Renal pelvis (tissue), 4 donors: Measurements from ENCODE around the gene PSMD12. TPM values are rescaled to one million over a fixed set of nuclear protein-coding genes. Genes with fewer than 3 reads are reported as not detected.
"Not testable (repeated sequence)": the region's sequence is repeated elsewhere in the genome, so short reads cannot be mapped to it uniquely, and the experiment has no call there.

ENCODE experiments used
- DNase-seq: peaks from one replicate; pipeline ENCODE4 v3.0.0-alpha.2; 2013
- polyA plus RNA-seq, 3 donors: library from polyadenylated mRNA; unstranded; fragments of 120-200 nt; gene quantifications; one replicate each; pipeline ENCODE4 v1.2.1, GENCODE V29; 2013; ENCODE audit not compliant: insufficient read length in 3 of 3

The PSMD12 gene
- polyA plus RNA-seq, 3 donors = 39.3 to 43.9 (median 39.9) TPM

DNA sequence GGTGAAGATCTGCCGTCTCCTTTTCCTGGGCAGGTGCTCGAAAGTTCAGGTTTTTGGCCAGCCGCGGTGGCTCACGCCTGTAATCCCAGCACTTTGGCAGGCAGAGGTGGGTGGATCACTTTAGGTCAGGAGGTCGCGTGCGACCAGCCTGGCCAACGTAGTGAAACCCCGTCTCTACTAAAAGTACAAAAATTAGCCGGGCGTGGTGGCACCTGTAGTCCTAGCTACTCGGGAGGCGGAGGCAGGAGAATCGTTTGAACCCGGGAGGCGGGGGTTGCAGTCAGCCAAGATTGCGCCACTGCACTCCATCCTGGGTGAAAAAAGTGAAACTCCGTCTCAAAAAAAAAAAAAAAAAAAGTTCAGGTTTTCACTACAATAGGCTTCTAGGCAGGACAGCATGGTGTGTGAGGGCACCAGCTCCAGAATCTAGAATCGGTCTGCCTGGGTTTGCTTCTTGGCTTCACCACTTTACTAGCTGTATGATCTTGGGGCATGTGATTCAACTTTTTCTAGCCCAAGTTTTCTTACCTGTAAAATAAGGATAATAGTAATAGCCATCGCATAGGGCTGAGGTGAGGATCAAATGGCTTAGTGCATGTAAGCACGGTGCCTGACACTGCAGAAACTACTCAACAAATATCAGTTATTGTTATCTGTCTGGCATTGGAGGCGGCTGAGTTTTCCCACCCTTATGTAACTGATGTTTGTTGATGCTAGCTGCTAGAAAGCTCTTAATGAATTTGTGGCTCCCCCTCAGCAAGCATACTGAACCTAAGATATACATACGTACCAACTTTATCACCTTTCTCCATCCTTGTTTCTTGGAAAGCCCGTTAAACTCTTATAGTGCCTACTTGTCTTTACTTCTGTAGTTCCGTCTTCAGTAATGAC is 1.3 kb downstream of the PSMD12 start:
- no peak for DNase-seq

DNA sequence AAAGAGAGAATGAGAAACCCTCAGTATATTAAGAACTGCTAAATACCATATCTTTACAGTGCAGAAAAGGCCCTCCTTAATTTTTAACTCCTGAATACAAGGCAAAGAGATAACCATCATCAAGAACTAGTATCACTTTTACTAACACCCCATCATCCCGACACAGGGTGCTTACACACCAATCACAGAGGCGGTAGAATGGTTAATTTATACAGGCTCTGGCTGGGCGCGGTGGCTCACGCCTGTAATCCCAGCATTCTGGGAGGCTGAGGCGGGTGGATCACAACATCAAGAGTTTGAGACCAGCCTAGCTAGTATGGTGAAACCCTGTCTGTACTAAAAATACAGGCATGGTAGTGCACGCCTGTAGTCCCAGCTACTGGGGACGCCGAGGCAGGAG is 4.2 kb downstream of the PSMD12 start:
- no peak for DNase-seq

DNA sequence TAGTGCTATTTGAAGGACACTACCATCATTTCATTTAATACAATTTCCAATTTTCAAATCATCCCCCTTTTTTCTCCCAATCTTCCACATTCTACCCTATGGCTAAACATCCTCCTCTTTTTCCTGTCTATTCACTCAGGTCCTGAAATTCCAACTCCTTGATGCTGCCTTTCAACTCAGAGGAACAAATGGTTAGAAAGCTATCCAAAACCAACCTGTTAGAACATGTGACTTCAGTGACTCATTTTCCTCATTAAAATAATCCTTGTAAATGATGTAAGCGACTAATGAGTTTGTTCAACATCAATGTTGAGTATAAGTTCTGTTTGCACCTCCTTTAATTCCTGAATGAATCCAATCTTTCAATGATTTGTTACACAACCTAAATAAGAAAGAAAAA is 5.5 kb downstream of the PSMD12 start:
- no peak for DNase-seq

DNA sequence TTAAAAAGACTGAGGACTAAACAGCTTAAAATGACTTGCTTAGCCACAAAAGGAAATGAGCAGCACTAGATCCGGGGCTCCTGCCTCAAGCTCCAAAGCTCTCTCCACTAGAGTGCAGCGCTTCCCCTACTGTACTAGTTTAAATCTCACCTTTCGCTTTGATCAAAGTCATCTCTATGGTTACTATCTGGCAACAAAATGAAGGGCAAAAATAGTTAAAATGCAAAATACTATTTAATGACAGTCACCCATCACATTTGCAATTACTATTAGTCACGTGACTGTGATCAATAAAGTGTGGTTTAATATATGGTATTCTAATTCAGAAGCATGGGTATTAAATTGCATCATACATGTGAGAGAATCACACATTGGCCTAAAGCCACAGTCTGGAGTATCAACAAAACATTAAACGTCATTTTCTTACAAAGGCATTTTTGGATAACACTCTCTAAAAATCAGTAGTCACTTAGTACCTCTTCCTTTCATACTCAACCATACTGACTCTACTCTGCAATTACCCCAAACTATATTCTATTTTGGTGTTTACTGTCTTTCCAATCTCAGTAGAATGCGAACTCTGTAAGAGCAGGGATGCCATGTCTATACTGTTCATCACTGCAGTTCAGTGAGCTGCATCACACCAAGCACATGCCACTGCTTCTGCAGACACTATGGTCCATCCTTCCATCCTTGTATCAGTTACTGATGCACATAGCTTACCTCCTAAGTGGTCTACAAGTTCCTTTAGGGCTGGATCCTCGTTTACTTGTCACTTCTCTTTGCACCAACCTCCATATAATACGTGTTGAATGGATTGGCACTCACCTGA is 6.2 kb downstream of the PSMD12 start:
- DNase-seq = no peak

DNA sequence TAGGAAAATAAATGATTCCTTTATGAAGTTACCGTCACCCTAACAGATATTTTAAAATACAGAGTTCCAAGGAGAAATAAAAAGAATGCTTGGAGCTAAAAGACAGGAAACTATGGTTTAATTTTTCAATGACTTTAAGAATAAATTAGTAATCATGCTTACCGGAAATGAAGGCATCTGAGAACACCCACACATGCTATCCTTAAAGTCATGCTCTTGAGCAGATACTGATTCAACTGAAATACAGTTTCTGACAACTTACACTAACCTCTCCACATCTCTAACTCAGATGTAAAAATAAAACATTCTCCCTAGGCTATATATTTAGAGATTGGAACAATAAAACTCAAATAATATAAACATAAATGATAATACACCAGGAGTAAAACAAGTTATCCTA is 7.8 kb downstream of the PSMD12 start:
- DNase-seq = no peak

DNA sequence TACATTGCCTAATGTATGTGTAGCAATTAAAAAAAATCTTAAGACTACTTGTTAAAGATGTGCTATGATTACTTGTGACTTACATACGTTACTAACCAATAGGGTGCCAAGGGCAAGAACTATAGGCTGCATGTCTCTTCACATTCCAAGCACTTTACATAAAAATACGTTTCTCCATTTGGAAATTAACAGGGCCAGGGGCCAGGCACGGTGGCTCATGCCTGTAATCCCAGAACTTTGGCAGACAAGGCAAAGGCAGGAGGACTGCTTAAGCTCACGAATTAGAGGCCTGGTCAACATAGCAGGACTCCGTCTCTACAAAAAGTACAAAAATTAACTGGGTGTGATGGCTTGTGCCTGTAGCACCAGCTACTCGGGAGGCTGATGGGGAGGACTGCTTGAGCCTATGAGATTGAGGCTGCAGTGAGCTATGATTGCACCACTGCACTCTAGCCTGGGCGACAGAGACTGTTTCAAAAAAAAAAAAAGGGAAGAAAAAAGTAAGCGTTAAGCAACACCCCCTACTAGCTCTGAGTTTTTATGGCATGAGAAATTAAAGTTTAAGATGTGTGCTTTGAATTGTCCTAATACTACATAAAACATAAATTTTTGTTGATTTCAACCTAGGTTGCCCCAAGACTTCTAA is 12.3 kb downstream of the PSMD12 start:
- no peak for DNase-seq

DNA sequence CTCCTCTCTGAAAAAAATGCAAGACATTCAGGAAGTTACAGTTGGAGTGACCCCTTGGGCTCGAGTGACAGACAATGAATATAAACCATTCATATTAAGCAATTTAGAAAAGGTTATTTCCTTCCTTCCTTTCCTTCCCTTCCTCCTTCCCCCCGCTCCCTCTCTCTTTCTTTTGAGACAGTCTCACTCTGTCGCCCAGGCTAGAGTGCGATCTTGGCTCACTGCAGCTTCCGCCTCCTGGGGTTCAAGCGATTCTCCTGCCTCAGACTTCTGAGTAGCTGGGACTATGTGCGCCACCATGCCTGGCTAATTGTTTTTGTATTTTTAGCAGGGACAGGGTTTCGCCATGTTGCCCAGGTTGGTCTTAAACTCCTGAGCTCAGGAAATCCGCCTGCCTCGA is 13.2 kb downstream of the PSMD12 start:
- DNase-seq = no peak

DNA sequence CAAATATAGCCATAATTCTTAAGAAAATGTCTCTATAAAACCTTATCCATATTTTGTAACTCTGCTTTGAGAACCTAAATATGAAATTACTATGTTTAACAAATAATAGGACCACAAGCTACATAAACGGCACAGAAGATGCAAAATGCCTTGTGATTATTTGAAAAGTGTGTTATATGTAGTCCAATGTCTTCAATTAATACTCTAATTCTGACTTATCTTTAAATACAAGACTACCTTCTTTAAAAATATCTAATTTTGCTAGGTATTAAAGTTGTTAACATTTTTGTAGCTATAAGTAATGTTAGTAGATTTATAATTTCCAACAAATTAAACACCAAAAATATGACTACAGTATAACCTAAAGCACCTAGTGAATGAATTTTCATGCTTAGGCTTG is 17.0 kb downstream of the PSMD12 start:
- DNase-seq = no peak

DNA sequence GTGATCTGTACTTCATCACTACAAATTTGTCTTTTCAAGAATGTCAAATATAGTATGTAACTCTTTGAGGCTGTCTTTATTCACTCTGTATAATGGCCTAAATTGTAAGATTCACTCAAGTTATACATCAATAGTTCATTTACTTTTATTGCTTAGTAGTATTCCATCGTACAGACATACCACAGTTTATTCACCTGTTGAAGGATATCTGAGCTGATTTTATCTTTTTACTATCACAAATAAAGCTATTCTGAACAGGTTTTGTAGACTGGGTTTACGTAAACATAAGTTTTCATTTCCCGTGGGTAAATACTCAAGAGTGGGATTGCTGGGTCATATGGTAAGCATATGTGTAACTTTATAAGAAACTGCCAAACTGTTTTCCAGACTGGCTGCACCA is 18.6 kb downstream of the PSMD12 start:
- no peak for DNase-seq

DNA sequence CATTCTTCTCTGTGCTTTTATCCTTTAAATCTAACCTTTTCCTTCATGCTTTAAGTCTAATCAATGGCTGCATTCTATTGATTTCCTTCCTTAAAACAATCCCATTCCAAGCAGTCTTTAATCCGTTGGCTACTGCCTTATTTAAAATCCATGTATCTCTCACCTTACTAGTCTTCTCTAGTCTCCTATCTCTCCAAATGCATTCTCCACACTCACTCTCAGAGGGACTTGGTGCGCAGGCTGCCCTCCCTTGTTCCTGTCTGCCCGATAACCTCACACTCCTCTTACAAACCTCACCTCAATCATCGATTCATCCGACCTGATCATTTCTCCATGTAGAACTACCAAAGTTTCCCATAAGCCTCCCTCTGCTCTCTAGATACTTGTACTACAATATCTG is 23.1 kb downstream of the PSMD12 start:
- DNase-seq = no peak

DNA sequence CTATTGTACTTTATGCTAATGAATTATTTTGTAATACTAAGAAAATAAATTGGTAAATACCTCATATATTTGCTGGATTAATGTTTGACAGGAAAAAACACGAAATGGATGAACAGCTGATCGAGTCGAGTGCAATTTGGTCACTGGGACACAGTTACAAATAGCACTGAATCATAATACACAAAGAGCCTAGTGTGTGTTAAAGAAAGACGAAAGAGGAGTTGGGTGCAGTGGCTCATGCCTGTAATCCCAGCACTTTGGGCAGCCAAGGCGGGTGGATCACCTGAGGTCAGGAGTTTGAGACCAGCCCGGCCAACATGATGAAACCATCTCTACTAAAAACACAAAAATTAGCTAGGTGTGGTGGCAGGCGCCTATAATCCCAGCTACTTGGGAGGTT is 28.0 kb downstream of the PSMD12 start:
- not testable (repeated sequence) for DNase-seq

DNA sequence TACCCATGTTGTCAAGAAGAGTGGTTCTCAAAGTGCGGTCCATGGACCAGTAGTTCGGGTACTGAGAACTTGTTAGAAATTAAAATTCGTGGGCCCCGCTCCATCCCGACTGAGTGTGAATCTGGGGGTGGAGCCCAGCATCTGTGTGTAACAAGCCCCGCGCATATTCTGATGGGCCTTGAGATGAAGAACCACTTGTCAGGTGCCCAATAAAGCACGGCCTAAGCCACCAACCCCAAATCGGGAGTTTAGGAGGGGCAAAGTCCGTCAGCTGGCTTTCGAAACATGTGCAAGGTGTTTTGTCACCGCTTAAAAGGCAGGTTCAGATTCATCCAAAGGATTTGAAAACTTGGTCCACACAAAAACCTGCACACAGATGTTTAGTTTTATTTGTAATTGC is 29.5 kb downstream of the PSMD12 start:
- DNase-seq = no peak

DNA sequence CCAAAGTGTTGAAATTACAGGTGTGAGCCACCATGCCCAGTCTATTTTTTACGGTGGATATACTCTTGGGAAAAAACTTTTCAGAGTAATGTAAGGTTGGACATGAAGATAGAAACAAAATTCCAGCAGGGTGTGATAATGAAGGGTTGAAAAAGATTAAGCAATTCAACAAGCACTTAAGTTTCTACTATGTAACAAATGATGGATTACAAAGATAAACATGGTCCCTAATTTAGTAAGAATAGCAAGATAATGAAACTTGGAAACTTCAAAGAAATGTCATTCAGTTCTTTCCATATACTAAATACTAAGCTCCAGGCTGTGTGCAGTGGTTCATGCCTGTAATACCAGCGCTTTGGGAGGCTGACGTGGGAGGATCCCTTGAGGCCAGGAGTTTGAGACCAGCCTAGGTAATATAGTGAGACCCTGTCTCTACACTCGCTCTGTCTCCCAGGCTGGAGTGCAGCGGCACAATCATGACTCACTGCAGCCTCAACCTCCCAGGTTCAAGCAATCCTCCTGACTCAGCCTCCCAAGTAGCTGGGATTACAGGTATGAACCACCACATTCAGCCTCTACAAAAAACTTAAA is 31.0 kb downstream of the PSMD12 start:
- no peak for DNase-seq

DNA sequence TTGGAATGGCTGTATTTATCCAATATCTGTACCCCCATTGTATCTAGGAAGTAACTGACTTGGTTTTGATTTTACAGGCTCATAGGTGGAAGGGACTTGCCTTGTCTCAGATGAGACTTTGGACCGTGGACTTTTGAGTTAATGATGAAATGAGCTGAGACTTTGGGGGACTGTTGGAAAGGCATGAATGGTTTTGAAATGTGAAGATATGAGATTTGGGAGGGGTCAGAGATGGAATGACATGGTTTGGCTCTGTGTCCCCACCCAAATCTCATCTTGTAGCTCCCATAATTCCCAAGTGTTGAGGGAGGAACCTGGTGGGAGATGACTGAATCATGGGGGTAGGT is 34.2 kb downstream of the PSMD12 start:
- not testable (repeated sequence) for DNase-seq

DNA sequence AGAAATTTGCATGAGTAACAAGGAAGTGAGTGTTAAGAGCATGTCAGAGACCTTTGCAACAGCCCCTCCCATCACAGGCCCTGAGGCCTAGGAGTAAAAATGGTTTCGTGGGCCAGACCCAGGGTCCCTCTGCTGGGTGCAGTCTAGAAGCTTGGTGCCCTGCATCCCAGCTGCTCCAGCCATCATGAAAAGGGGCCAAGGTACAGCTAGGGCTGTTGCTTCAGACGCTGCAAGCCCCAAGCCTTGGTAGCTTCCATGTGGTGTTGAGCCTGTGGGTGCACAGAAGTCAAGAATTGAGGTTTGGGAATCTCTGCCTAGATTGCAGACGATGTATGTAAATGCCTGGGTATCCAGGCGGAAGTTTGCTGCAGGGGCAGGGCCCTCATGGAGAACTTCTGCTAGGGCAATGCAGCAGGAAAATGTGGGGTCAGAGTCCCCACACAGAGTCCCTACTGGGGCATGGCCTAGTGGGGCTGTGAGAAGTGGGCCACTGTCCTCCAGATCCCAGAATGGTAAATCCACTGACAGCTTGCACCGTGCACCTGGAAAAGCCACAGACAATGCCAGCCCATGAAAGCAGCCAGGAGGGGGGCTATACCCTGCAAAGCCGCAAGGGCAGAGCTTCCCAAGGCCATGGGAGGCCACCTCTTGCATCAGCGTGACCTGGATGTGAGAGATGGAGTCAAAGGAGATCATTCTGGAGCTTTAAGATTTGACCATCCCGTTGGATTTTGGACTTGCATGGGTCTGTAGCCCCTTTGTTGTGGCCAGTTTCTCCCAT is 34.8 kb downstream of the PSMD12 start:
- not testable (repeated sequence) for DNase-seq

DNA sequence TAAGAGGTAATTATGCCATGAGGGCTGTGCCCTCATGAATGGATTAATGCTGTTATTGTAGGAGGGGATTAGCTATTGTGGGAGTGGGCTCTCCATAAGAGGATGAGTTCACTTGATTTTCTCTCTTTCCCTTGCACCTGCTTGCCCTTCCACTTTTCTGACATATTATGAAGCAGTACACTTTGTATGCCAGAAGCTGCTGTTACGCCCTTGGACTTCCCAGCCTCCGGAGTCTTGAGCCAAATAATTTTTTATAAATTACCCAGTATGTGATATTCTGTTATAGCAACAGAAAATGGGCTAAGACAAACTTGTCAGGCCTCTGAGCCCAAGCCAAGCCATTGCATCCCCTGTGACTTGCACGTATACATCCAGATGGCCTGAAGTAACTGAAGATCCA is 38.4 kb downstream of the PSMD12 start:
- DNase-seq = no peak

DNA sequence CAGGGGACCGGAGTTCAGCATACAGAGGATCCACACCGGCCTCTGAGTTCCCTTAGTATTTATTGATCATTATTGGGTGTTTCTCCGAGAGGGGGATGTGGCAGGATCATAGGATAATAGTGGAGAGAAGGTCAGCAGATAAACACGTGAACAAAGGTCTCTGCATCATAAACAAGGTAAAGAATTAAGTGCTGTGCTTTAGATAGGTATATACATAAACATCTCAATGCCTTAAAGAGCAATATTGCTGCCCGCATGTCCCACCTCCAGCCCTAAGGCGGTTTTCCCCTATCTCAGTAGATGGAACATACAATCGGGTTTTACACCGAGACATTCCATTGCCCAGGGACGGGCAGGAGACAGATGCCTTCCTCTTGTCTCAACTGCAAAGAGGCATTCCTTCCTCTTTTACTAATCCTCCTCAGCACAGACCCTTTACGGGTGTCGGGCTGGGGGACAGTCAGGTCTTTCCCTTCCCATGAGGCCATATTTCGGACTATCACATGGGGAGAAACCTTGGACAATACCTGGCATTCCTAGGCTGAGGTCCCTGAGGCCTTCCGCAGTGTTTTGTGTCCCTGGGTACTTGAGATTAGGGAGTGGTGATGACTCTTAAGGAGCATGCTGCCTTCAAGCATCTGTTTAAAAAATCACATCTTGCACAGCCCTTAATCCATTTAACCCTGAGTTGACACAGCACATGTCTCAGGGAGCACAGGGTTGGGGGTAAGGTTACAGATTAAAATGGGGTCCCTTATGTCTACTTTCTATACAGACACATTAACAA is 39.2 kb downstream of the PSMD12 start:
- not testable (repeated sequence) for DNase-seq

DNA sequence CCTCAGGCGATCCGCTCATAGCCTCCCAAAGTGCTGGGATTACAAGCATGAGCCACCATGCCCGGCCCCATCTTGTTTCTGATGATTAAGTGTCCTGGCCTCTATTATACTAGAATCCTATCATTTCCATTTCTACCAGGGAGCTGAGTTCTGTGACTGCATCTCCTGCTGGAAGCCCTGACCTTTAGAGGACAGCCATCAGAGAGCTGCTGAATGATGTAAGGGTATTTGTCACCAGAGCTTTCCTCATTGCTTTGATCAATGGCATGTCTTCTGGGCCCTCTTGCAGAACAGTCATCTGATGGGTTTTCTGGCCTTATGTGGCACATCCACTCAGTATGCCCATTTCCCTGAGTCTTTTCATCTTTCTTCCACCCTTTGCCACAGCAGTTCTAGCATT is 39.9 kb downstream of the PSMD12 start:
- no peak for DNase-seq

DNA sequence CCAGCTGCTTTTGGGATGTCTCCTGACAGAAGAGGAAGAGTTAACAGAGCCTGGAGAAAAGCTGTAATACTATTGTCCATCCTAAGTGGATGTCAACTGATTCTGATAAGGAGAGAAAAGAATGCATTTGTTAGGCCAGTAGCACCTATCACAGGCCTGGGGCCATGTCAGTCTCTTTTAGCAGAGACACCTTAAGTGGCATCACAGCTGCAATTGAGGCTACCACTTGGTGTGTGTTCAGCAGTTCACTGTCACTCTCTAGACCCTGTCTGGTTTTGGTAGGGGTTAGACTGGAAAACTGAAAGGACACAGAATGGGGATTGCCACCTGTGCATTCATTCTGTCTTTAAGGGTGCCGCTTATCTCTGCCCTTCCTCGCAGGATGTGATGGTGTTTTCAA is 42.0 kb downstream of the PSMD12 start:
- no peak for DNase-seq

DNA sequence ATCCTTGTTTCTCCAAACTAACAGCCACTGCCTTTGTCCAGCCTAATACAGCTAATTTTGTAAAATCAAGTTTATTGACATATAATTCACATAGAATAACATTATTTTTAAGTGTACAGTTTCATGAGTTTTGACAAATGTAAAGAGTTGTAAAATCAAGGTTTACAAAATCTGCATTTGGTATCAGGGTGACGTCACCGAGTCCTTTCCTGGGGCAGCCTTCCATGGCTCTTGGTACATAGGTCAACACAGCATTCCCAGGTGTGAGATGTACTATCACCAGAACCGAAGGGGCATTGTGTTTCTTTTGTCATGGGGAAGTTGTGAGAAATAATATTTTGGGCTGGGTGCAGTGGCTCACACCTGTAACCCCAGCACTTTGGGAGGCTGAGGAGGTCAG is 42.9 kb downstream of the PSMD12 start:
- no peak for DNase-seq
